NCI-H146 treated with DMSO at 0.1 percent for 48 hours (cell line): ENCODE measurements around the gene VWA5B1.

Source experiments
- DNase-seq: peaks from one replicate; lab custom pipeline; 2025; ENCODE audit not compliant: unreplicated experiment; lab: John Stamatoyannopoulos, UW

Gene VWA5B1

GRCh38 chr1:20365421-20366055, 74.9 kb downstream of the VWA5B1 start:
- no peak for DNase-seq

GRCh38 chr1:20366056-20366462, 75.4 kb downstream of the VWA5B1 start:
- DNase-seq, result no peak

GRCh38 chr1:20366463-20367115, 75.9 kb downstream of the VWA5B1 start:
- no peak for DNase-seq

GRCh38 chr1:20367116-20367585, 76.5 kb downstream of the VWA5B1 start:
- DNase-seq, result no peak

DNA sequence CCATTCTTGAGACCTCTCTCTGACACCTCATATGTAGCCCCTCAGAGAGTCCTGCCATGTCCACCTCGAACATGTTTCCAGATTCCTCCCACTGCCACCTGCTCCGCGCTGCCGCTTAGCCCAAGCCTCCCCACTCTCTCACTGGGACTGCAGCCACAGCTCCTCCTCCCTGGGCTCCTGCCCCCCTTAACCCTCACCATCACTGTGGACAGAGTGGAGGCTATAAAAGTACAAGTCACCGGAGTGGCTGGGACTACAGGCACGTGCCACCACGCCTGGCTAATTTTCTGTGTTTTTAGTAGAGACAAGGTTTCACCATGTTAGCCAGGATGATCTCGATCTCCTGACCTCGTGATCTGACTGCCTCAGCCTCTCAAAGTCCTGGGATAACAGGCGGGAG, 77.0 kb downstream of the VWA5B1 start:
- no peak for DNase-seq

DNA sequence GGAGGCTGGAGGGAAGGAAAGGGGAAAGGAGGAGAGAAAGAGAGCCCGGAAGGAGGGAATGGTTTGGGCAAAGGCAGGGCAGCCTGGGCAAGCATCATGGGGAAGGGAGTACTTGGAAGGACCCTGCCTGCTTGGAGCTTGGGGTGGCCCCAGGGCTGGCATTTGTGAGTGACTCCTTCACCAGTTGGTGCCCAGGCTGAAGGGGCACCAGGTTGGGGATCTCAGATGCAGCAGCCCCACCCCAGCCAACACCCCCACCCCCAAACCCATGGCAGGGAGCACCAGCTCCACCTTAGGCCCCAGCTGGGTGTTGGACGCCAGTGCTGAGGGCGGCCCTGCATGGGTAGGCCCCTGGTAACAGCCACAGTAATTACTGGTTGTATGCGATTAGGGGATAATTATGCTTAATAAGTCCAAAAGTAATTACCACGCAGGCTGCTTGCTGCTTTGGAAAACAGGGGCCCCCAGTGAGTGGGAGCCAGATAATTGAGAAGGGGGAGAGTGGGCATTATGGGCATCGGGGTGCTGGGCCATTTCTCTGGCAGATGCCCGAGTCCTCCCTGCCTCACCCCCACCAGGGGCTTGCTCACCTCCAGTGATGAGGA, 78.3 kb downstream of the VWA5B1 start:
- DNase-seq, result no peak

DNA sequence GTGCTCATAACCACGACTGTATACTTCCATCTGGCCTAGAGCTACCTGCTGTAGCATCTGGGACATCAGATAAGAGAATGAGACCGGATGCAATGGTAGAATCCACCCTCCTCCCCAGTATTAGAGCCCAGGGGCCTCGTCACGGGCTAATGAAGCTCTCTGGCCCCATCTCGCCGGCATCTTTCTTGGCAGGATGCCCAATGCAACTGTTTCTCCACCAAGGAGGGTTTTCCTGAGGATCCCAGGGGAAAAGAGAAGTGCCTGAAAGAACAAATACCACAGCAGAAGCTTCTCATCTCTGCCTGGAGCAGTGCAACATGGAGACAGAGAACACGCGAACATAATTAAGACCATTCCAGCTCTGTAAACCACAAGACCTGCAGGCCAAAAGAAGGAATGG, 80.0 kb downstream of the VWA5B1 start:
- no peak for DNase-seq

GRCh38 chr1:20371411-20371810, 80.7 kb downstream of the VWA5B1 start:
- no peak for DNase-seq

GRCh38 chr1:20371883-20372282, 81.2 kb downstream of the VWA5B1 start:
- no peak for DNase-seq

DNA sequence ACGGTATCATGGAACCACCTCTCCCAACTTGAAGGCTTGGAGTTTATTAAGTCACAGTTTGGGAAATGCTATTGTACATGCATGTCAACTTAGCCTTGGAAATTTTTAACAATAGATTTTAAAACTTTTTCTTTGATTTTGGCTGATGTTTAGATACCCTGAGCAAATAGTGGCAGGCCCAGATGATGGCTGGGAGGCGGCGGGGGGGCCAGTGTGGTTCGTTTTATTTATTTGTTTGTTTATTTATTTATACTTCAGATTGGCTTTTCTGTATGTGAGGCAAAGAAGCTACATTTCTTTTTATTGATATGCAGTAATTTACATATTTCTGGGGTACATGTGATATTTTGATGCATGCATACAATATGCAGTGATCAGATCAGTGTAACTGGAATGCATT, 82.0 kb downstream of the VWA5B1 start:
- DNase-seq, result no peak

DNA sequence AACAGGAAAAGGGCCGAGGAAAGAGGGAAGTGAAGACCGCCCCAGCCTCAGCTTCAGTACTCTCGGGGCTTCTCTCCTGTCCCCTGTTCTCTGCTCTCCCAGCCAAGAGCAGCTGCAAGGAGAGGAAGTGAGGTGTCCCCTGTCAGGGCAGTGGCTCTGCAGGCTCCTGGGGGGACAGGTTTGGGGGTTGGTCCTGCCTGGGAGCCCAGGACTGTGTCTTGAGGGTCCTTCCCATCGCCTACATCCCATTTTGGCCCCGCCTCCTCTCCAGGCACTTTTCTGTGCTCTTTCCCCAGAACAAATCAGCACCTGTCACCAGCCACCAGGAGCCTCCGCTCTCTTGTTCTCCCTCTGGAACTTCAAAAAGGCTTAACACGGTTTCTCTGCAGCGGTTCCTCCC, 82.6 kb downstream of the VWA5B1 start:
- DNase-seq, result no peak

DNA sequence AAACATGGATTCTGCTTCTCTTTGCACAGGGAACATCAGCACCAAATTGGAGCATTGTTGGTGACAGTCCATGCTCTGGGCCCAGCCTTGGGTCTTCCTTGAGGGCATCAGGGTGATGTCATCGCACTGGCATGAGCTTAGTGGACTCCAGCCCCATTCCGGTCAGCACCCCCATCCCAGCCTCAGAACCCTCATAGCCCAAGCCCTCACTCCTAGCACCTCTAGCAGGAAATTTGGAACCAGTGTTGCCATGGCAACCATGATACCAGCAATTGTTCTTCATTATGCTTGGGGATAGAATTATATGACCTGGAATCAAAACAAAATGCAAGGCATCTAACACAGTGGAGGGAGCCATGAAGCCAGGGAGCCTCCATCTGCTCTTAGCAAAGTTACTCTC, 83.1 kb downstream of the VWA5B1 start:
- no peak for DNase-seq

GRCh38 chr1:20375563-20375962, 84.9 kb downstream of the VWA5B1 start:
- no peak for DNase-seq

DNA sequence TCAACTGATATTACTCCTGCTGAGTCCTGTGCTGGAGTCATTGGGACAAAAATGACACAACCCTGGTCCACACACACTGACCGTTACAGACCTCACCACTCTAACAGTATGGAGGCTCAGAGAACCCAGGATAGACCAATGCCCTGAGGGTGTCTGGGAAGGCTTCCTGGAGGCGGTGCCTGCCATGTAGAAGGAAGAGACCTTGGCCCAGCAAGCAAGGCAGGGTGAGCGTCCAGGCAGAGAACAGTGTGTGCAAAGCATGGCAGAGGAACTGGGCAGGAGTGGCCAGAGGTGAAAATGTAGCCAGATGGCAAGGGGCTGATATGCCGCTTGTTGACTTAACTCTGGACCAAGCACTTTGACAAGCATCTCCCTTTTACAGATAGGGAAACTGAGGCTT, 85.5 kb downstream of the VWA5B1 start:
- no peak for DNase-seq

DNA sequence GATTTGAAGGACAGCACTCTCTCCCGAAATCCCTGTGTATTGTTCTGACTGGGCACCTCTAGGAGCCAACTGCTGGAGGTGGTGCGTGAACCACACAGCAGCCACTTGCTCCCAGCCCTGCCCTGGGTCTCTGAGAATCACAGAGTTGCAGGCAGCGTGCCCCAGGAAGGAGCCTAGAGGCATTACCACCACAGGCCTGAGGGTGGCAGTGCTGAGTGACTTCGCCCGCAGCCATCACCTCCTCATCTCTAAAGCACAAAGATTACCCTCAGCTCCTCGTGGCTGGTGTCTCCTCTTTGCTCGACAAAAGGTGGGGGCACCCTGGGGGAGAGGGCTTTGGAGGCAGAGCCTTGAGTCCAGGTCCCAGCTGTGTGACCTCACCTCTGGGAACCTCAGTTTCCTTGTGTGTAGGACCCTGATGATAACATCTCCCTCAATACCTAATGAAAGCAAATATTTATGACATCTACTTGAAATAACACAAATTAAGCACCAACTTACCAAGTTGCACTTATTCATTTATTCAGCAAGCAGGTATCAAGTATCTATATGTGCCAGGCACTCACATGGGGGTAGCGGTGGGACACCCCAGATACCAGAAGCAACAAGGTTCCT, 86.3 kb downstream of the VWA5B1 start:
- no peak for DNase-seq

DNA sequence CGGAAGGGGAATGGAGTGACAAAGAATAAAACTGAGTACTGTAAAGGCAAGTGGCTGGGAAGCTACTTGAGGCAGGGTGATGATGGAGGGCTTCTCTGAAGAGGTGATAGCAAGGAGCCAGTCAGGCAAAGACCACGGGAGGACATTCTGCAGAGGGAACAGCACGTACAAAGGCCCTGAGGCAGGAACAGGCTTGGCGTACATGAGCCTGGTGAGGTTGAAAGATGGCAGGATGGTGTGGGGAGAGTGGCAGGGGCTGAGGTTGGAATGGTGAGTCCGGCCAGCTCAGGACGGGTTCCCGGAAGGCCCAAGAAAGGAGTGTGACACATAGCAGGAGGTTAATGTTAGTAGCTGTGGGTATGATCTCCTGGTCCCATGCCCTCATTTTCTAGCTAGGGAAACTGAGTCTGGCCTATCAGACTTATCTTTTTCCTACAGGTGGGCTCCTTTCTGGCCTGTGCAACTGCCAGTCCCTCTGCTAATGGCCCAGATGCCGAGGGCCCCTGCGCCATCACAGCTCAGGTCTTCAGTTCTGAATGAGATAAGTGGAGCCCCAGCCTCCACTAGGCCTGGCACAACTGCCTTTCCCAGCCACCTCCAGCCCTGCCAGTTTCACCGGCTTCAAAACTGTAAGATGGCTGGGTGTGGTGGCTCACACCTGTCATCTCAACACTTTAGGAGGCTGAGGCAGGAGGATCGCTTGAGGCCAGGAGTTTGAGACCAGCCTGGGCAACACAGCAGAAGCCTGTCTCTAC, 87.0 kb downstream of the VWA5B1 start:
- DNase-seq, result no peak

- no peak for DNase-seq
Measured at GRCh38 chr1:20379075-20379474, 88.4 kb downstream of the VWA5B1 start.

GRCh38 chr1:20380175-20380574, 89.5 kb downstream of the VWA5B1 start:
- DNase-seq, result no peak

- no peak for DNase-seq
Measured at GRCh38 chr1:20380616-20381035, 90.0 kb downstream of the VWA5B1 start.

GRCh38 chr1:20381045-20381641, 90.5 kb downstream of the VWA5B1 start:
- no peak for DNase-seq

DNA sequence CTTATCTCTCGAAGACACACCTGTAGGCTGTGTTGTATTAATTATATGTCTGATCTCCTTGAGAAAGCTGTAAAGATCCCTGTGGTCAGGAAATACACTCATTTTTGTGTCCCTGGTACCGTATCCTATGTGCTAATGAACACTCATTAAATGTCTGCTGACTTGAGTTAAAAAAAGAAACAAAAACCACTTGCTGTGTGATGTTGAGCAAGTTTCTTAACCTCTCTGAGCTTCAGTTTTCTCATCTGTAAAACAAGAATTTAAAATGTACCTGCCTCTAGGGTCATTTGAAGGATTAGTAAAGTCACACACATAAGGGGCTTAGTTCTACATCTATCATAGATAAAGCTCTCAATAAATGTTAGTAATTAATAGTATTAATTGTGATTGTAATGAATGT, 91.3 kb downstream of the VWA5B1 start:
- DNase-seq, result no peak
